HG03521 (cell line): Measurements from ENCODE around the gene C5orf52.
A peak's percentile ranks its signal among the peaks of the same experiment; 100 is the strongest.
"Not testable (repeated sequence)": the region's sequence is repeated elsewhere in the genome, so short reads cannot be mapped to it uniquely, and the experiment has no call there.

ENCODE experiments used
- ATAC-seq: cut with Tn5 transposase; IDR thresholded peaks from one replicate; pipeline ENCODE4 v1.9.1; 2021; ENCODE audit warnings: mild to moderate bottlenecking, moderate library complexity; ENCODE audit not compliant: unreplicated experiment

The C5orf52 gene

DNA sequence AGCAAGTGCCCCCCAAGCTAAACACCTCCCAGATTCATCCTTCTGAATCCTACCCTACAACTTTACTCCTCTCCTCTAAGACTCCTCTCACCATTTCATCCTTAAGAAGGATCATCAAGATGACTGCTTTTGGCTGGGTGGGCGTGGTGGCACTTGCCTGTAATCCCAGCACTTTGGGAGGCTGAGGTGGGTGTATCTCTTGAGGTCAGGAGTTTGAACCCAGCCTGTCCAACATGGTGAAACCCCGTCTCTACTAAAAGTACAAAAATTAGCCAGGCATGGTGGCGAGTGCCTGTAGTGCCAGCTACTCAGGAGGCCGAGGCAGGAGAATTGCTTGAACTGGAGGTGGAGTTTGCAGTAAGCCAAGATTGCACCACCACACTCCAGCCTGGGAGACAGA, 3.0 kb downstream of the C5orf52 start:
- not testable (repeated sequence) for ATAC-seq

- ATAC-seq: no peak
Measured at GRCh38 chr5:157677931-157678330, 6.6 kb downstream of the C5orf52 start.

- no peak for ATAC-seq
Measured at GRCh38 chr5:157679801-157680200, 8.5 kb downstream of the C5orf52 start.

GRCh38 chr5:157680239-157680638, 8.9 kb downstream of the C5orf52 start:
- no peak for ATAC-seq

GRCh38 chr5:157681048-157681447, 9.7 kb downstream of the C5orf52 start:
- ATAC-seq: no peak

DNA sequence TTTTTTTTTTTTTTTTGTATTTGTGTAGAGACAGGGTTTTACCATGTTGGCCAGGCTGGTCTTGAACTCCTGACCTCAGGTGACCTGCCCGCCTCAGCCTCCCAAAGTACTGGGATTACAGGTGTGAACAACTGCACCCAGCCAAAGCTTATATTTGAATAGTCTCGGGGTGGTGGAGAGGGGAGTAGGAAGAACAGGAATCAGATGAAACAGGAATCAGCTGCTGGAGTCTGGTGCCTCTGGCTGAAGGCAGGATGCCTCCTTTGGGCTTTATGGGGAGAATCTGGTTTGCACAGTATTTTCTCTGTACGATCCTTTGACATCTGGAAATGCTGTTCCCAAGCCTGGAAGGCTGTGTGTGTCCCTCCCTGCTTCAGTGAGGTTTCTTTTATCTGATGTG, 10.9 kb downstream of the C5orf52 start:
- ATAC-seq: no peak

- ATAC-seq: not testable (repeated sequence)
Measured at GRCh38 chr5:157686276-157687197, 15.2 kb downstream of the C5orf52 start.

DNA sequence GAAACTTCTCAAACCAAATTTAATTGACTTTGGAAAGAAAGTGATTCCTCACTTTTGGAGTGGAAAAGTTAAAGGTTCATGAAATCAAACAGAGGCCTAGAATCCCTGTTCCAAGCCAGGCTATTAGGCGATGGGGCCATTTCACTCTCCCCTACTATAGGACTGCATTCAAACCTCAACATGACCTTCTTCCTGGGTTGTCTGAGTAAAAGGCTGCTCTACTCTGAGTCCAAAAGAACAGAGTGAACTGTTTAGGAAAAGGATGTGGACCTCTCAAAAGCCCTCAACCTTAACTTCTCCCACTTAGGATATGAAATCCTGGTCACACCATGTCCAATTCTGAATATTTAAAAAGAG, 15.8 kb downstream of the C5orf52 start:
- no peak for ATAC-seq

- ATAC-seq: no peak
Measured at GRCh38 chr5:157689942-157690689, 18.8 kb downstream of the C5orf52 start.

DNA sequence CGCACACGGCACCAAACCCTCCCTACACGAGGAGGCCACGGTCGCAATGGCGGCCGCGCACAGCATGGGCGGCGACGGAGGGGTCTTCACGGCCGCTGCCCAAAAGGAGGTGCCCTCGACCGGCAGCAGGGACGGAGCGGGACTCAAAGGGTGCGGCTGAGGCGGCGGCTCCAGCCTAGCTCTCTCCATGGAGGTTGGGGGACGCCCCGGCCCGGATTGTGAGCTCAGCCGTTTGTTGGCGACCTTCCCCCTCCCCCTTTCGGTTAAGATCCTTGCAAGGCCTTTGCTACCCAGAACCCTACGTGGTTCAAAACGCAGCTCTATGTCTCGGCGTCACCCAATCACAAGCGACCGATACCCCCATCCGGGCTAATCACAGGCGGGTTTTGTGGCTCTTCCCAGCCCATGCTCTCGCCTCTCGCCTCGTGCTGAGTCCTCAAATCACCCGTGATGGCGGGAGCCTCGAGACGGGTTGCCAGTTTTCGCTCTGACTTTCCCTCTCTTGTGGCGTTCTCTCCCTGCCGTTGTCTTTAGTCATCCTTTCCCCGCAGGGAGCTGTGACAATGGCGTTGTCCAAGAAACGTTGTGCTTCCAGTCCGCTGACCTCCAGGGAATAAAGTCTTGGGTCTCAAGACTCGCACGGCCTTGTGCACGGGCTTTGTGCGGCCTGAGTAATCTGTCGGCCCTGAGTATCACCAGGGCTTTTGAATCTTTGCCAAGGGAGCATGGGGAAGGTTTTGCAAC, 19.5 kb downstream of the C5orf52 start:
- ATAC-seq: no peak

- ATAC-seq: not testable (repeated sequence)
Measured at GRCh38 chr5:157693816-157694215, 22.5 kb downstream of the C5orf52 start.

GRCh38 chr5:157696154-157696553, 24.8 kb downstream of the C5orf52 start:
- ATAC-seq: not testable (repeated sequence)

DNA sequence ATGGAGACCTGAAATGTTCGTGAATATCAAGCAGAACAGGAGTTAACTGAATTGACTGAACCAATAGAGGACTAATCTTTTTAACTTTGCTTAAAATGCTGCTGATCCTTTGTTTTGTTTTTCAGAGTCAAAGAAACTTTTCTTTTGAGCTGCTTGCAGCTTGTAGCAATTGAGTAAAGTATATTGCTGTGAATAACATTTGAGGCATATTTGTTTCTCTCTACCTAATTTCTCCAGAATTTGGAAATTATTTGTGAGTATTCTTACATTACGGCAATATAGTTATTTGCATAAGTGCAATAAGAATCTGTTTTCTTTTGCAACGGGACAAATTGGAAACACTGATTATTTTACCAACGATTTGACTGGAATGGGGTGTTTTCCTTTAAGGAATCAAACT, 27.3 kb downstream of the C5orf52 start:
- not testable (repeated sequence) for ATAC-seq

DNA sequence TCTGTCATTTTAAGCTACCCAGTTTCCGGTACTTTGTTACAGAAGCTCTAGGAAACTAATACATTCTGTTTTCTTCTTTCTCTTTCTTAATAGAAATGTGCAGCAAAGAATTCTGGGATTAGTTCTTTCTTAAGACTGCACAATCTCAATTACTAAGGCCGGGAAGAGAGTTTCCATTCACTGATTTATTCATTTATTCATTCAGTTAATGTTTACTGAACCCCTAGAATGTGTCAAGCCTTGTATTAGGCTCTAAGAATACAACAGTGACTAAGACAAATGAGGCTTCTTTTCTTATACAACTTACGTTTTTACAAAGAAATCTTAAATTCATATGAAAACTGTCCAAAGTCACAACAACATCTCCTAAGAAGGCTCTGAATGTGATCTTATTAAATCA, 32.4 kb downstream of the C5orf52 start:
- no peak for ATAC-seq

DNA sequence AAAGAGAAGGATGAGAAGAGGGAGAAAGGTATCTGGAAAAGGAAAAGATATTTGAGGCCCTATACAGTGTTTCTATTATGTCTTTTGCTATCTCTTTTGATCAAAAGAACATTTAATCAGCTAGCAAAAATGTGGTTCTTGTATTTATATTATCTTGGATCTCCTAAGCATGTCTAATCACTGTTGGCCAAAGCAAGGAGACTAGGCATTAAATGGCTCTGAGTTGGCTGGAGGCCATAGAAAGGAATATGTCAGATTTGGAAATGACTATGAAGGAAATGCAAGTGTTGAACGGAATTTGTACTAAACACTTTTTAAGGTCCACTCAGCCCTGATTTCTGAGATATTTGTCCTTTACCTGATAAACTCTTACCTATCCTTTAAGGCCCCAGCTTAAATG, 37.5 kb downstream of the C5orf52 start:
- no peak for ATAC-seq

DNA sequence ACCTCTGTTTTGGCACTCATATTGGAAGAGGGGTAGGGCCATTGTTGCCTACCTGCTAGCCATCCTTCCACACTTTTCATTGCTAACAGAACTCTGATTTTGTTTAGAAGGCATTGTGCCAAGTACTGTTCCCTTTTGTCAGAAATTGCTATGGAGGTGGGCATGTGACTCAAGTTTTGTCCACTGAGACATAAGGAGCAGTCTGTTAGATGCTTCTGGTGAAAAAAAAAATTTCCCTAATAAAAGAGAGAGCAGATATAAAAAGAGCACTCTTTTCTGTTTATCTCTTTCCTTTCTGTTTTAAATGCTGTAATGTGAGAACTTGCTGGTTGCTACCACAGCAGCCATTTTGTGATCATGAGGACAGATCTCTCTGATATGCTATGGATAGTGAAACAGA, 38.0 kb downstream of the C5orf52 start:
- no peak for ATAC-seq

- no peak for ATAC-seq
Measured at GRCh38 chr5:157710431-157710830, 39.1 kb downstream of the C5orf52 start.

- ATAC-seq: no peak
Measured at GRCh38 chr5:157710882-157711281, 39.5 kb downstream of the C5orf52 start.

DNA sequence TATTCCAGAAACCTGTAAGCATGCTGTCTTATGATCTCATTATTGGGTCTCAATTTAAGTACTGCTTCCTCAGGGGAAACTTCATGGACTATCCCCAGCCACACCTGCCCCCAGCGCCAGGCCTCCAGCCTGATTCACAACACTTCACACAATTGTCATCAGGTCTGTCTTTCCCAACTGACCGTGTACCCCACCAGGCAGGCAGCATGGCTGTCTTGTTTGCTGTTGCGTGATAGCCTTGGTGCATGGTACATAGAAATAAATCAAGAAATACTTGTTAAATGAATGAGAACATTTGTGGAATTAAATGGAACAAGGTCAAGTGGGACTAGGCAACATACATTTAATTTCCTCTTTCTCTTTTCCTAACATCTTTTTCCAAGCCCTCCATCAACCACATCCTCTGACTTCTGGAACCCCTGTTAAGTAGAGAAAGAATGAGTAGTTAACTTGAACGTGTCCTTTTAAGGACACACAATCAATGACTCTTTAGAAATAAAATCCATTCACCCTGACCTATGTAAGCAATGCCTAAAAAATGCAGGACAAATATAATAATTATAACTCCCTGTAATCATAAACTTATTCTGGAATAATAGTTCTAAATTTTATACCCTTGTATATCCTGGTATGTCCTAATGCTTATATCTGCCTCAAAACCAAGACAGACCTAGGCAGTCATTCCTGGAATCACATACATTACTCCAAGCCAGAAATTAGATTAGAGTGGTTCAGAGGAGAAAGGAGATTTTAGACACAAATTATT, 42.7 kb downstream of the C5orf52 start:
- ATAC-seq: no peak

- no peak for ATAC-seq
Measured at GRCh38 chr5:157714596-157714864, 43.2 kb downstream of the C5orf52 start.

- peak; percentile 56 for ATAC-seq
Measured at GRCh38 chr5:157718519-157718918, 47.2 kb downstream of the C5orf52 start.
